Ishikawa (cell line): ENCODE results near the gene SLC46A1.

ENCODE experiments used
- CEBPB ChIP-seq: IDR thresholded peaks from 2 replicates; pipeline ENCODE4 v1.6.1; 2012
- MAX ChIP-seq: IDR thresholded peaks from 2 replicates; pipeline ENCODE4 v1.6.1; 2012
- TEAD4 ChIP-seq: IDR thresholded peaks from 2 replicates; pipeline ENCODE4 v1.6.1; 2012

- TF ChIP-seq TEAD4 (no peak), CEBPB (no peak), MAX (no peak)
These were observed 27.7 kb upstream of the SLC46A1 start for GRCh38 chr17:28433721-28434120.
